A549 (cell line): Measurements from ENCODE around the gene TEX2. TPM values are rescaled to one million over a fixed set of nuclear protein-coding genes. Genes with fewer than 3 reads are reported as not detected.
A peak's percentile ranks its signal among the peaks of the same experiment; 100 is the strongest.
"Not testable (repeated sequence)": the region's sequence is repeated elsewhere in the genome, so short reads cannot be mapped to it uniquely, and the experiment has no call there.

Source experiments
- ATAC-seq, 2 experiments: fragments of 200-7000 bp in 1 of 2; fragments of >200 bp in 1 of 2; cut with Nextera tagmentation in 1 of 2; cut with Tn5 transposase in 1 of 2; 3 replicates each; pipeline versions ENCODE4 v1.8.0 to v1.9.1; 2018 to 2020; ENCODE audit warnings: mild to moderate bottlenecking in 1 of 2, moderate library complexity in 1 of 2
- CTCF ChIA-PET: fragments of 300-600 bp; sonication (Branson Sonifier 250); formaldehyde crosslinking; extraction: SDS; loops from one replicate; lab custom pipeline; 2021; ENCODE audit warnings: antibody characterized with exemption, inconsistent platforms; lab: Yijun Ruan, JAX
- POLR2A ChIA-PET: fragments of 350-600 bp; formaldehyde crosslinking; extraction: SDS; loops from one replicate; lab custom pipeline; 2021; ENCODE audit warnings: antibody characterized with exemption, inconsistent platforms; lab: Yijun Ruan, JAX
- DNase-seq, 2 experiments: peaks; one replicate each; pipeline versions ENCODE4 v3.0.0 to v3.0.0-alpha.2; 2011 to 2016; ENCODE audit warnings: low read depth in 1 of 2, low spot score in 1 of 2
- FAIRE-seq: peaks from 2 replicates; lab custom pipeline; 2011; peaks lifted over from hg19 to GRCh38; lab: Jason Lieb, UNC
- H3K27ac ChIP-seq, 2 experiments: fragments of >200 bp; sonication (Bioruptor Twin); formaldehyde crosslinking; 3 replicates each; pipeline ENCODE4 v1.5.1; 2016 to 2017
- H3K4me1 ChIP-seq: fragments of >200 bp; sonication (Bioruptor Twin); formaldehyde crosslinking; 3 replicates; pipeline ENCODE4 v1.6.1; 2016
- H3K4me2 ChIP-seq: fragments of >200 bp; sonication (Bioruptor Twin); formaldehyde crosslinking; 3 replicates; pipeline ENCODE4 v1.6.1; 2016
- H3K4me3 ChIP-seq: fragments of >200 bp; sonication (Bioruptor Twin); formaldehyde crosslinking; 3 replicates; pipeline ENCODE4 v1.5.1; 2016
- H3K9me3 ChIP-seq: fragments of >200 bp; sonication (Bioruptor Twin); formaldehyde crosslinking; 3 replicates; pipeline ENCODE4 v1.6.1; 2016
- CBX2 ChIP-seq: fragments of 200-600 bp; sonication (generic); IDR thresholded peaks from 2 replicates; pipeline ENCODE4 v1.6.1; 2016; ENCODE audit warnings: low read depth, mild to moderate bottlenecking, borderline replicate concordance
- CEBPB ChIP-seq, 2 experiments: fragments of >200 bp in 1 of 2; sonication (Bioruptor Twin) in 1 of 2; formaldehyde crosslinking in 1 of 2; IDR thresholded peaks; 2 replicates each; pipeline ENCODE4 v1.6.1; 2012 to 2016
- CHD4 ChIP-seq: fragments of 200-600 bp; sonication (generic); IDR thresholded peaks from 2 replicates; pipeline ENCODE4 v1.6.1; 2016; ENCODE audit warnings: antibody characterized with exemption, mild to moderate bottlenecking, borderline replicate concordance
- FOSB ChIP-seq: fragments of 250-450 bp; sonication (Bioruptor Pico); IDR thresholded peaks from 2 replicates; pipeline ENCODE4 v1.5.0; 2020; ENCODE audit warnings: mild to moderate bottlenecking, moderate library complexity
- FOXS1 ChIP-seq: fragments of 250-450 bp; sonication (Bioruptor Pico); IDR thresholded peaks from 2 replicates; pipeline ENCODE4 v1.5.0; 2020; ENCODE audit warnings: mild to moderate bottlenecking, moderate library complexity
- GATA3 ChIP-seq: IDR thresholded peaks from 2 replicates; pipeline ENCODE4 v1.6.1; 2012; ENCODE audit warnings: borderline replicate concordance
- HOXA7 ChIP-seq: fragments of 250-450 bp; sonication (Bioruptor Pico); IDR thresholded peaks from 2 replicates; pipeline ENCODE4 v1.5.0; 2020; ENCODE audit warnings: mild to moderate bottlenecking, moderate library complexity
- KDM1A ChIP-seq: fragments of 200-600 bp; sonication (generic); IDR thresholded peaks from 2 replicates; pipeline ENCODE4 v1.6.1; 2016; ENCODE audit warnings: low read depth, mild to moderate bottlenecking
- MAFK ChIP-seq: fragments of 450-650 bp; IDR thresholded peaks from 2 replicates; pipeline ENCODE4 v1.6.1; 2014; ENCODE audit not compliant: partially characterized antibody
- MYC ChIP-seq: IDR thresholded peaks from 2 replicates; pipeline ENCODE4 v1.6.1; 2012; ENCODE audit warnings: mild to moderate bottlenecking, inconsistent platforms, low read length, improper control_type of control experiment, borderline replicate concordance
- NPAS2 ChIP-seq: fragments of 250-450 bp; sonication (Bioruptor Pico); IDR thresholded peaks from 2 replicates; pipeline ENCODE4 v1.8.0; 2022; ENCODE audit warnings: mild to moderate bottlenecking, moderate library complexity, borderline replicate concordance
- PHF8 ChIP-seq: fragments of 200-600 bp; sonication (generic); IDR thresholded peaks from 2 replicates; pipeline ENCODE4 v1.6.1; 2016; ENCODE audit warnings: low read depth, mild to moderate bottlenecking, antibody characterized with exemption, moderate library complexity, borderline replicate concordance
- RNF2 ChIP-seq: fragments of 200-600 bp; sonication (generic); IDR thresholded peaks from 2 replicates; pipeline ENCODE4 v1.6.1; 2016; ENCODE audit warnings: low read depth, mild to moderate bottlenecking, antibody characterized with exemption, moderate library complexity, borderline replicate concordance
- ZFP36 ChIP-seq: fragments of 450-650 bp; IDR thresholded peaks from 2 replicates; pipeline ENCODE4 v1.6.1; 2014; ENCODE audit warnings: borderline replicate concordance; ENCODE audit not compliant: partially characterized antibody
- WGBS: methylation state at CpG from one replicate; pipeline ENCODE4 v1.1.6; 2017; ENCODE audit errors: missing lambda C conversion rate; 5-methylcytosine and 5-hydroxymethylcytosine counted together
- polyA plus RNA-seq, 4 experiments: library from polyadenylated mRNA; depleted of rRNA in 3 of 4; stranded (reverse); fragments of >200 nt; fragmentation: RNase III in 1 of 4; extraction: RNeasy Plus Mini Kit Qiagen cat#74134 plus additional on column Dnase treatment in 1 of 4; gene quantifications; 2 replicates in 3 of 4; 3 replicates in 1 of 4; pipeline ENCODE4 v1.2.3, GENCODE V29; 2011 to 2017
- TF ChIP-seq, protein P1 (sequence below): IDR thresholded peaks from 2 replicates; pipeline ENCODE4 v1.6.1; 2012
- TF ChIP-seq, protein P2 (sequence below): fragments of 250-450 bp; sonication (Bioruptor Pico); IDR thresholded peaks from 2 replicates; pipeline ENCODE4 v1.5.0; 2020; ENCODE audit warnings: low read depth, mild to moderate bottlenecking, moderate library complexity
- TF ChIP-seq, protein P3 (sequence below): IDR thresholded peaks from 2 replicates; pipeline ENCODE4 v1.6.1; 2012; ENCODE audit warnings: low read depth, borderline replicate concordance
- TF ChIP-seq, protein P4 (sequence below): fragments of 200-600 bp; sonication (generic); IDR thresholded peaks from 2 replicates; pipeline ENCODE4 v1.6.1; 2016; ENCODE audit warnings: antibody characterized with exemption, mild to moderate bottlenecking, moderate library complexity
- TF ChIP-seq, protein P5 (sequence below): fragments of 250-450 bp; sonication (Bioruptor Pico); IDR thresholded peaks from 2 replicates; pipeline ENCODE4 v1.5.0; 2021; ENCODE audit warnings: mild to moderate bottlenecking, moderate library complexity, borderline replicate concordance
- TF ChIP-seq, protein P6 (sequence below): fragments of >200 bp; sonication (Bioruptor Twin); formaldehyde crosslinking; IDR thresholded peaks from 2 replicates; pipeline ENCODE4 v1.6.1; 2016
- TF ChIP-seq, protein P7 (sequence below): fragments of 150-350 bp; IDR thresholded peaks from 2 replicates; pipeline ENCODE4 v1.6.1; 2014; ENCODE audit warnings: low read depth, mild to moderate bottlenecking, low read length

The TEX2 gene
- polyA plus RNA-seq, 2 of the 4 experiments (the other 2 are of a cell fraction) = 9.3 to 16.2 TPM

DNA sequence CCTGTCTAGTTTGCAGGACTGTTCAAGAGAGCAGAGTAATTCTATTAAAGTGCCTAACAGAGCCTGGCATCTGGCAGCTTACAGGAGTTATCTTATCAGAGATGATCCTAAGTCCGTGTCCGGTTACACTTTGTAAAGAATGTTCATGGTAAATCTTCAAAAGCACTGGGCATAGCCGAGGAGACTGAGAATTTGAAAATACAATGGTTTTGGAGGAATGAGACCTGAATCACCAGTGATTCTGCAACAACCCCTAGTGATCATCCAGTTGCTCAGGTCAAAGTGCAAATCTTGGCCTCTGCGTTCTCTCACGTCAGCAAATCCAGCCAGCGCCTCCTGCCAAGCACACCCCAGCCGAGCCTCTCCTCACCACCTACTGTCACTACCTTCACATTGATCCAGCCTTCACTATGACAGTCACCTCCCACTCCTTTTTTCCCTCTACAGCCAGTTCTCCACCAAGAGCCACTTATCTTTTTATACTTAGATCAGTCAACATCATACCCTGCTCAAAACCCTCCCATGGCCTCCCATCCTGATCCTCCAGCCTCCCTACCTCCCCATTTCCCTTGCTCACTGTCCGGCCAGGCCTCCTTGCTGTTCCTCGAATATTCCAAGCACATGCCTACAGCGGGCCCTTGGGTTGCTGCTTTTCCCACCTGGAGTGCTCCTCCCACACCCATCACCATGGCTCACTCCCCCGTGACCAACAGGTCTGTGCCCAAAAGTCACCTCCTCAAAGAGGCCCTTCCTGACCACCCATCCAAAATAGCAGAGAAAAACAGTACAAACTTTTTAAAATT lies 75.8 kb downstream of the TEX2 start:
- TF ChIP-seq MAFK = peak; percentile 21
- no peak for TF ChIP-seq HOXA7 (CRISPR knock-in tag)
- DNase-seq (no peak), ATAC-seq (0 out of 6 replicates have a peak, but pooled peaks of 1 of the 2 experiments have one; percentile 34), FAIRE-seq (no peak)
- H3K4me3 ChIP-seq = no peak overlapping the region
- H3K4me1 ChIP-seq = no peaks in the 10 kb centered on the region
- ChIA-PET CTCF (interaction anchor here (0.6 to 1.3 kb wide), 3 partner anchors 54 to 229 kb away, joined by 3 to 5 read pairs (median 3); no protein-coding TSS in a partner anchor), POLR2A (no interaction called here)
- no peak overlapping the region for H3K27ac ChIP-seq
- 88% methylated on average over 11 of the region's 11 CpGs for WGBS
- H3K4me2 ChIP-seq = no peak overlapping the region
- no peaks in the 10 kb centered on the region for H3K9me3 ChIP-seq

DNA sequence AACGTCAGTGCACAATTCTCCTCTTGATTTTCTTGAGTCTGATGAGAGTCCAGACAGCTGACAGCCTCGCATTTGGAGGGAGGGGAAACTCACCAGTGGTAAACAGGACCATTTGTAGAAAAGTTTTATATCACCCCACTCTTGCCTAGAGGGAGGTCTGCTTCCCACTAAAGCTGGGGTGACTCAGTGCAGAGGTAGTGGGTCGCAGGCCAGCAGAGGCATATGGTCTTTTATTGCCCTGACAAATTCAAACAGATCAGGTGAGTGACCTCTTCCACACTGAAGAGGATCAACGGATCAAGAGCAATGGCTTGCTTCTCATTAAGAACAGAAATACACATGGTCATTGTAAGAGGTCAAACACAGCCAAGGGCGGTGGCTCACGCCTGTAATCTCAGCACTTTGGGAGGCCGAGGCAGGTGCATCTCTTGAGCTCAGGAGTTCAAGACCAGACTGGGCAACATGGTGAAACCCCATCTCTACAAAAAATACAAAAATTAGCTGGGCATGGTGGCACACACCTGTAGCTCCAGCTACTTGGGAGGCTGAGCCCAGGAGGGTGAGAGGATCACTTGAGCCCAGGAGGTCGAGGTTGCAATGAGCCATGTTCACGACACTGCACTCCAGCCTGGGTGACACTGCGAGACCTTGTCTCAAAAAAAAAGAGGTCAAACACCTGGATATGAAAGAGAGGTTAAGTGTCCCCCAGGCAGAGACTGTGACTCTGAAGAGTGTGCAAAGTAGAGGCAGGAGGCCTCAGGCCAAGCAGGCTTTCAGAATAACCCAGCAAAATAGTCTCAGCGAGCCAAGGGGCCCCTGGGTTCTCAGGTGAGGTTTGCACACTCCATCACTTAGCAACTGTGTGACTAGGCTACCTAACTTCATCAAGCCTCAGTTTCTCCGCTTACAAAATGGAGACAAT lies 76.6 kb downstream of the TEX2 start:
- H3K9me3 ChIP-seq = no peaks in the 10 kb centered on the region
- no peak overlapping the region for H3K4me3 ChIP-seq
- ChIA-PET POLR2A (no interaction called here), CTCF (interaction anchor here (0.8 to 1.3 kb wide), 5 partner anchors 9 to 236 kb away, joined by 3 to 4 read pairs (median 3); no protein-coding TSS in a partner anchor)
- no peak overlapping the region for H3K4me2 ChIP-seq
- WGBS = 88% methylated on average over 12 of the region's 12 CpGs
- ATAC-seq = no peak
- no peak for DNase-seq
- no peaks in the 10 kb centered on the region for H3K4me1 ChIP-seq
- TF ChIP-seq RNF2 (no peak), FOXS1 (CRISPR knock-in tag) (no peak), CBX2 (no peak), GATA3 (no peak), CEBPB (IDR thresholded peaks at IDR 0.05) (no peak), MYC (no peak), ZFP36 (no peak), CHD4 (no peak), FOSB (CRISPR knock-in tag) (no peak), PHF8 (no peak), NPAS2 (CRISPR knock-in tag) (no peak), KDM1A (no peak)
- TF ChIP-seq, protein P1, sequence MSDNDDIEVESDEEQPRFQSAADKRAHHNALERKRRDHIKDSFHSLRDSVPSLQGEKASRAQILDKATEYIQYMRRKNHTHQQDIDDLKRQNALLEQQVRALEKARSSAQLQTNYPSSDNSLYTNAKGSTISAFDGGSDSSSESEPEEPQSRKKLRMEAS = no peak
- TF ChIP-seq, protein P2, sequence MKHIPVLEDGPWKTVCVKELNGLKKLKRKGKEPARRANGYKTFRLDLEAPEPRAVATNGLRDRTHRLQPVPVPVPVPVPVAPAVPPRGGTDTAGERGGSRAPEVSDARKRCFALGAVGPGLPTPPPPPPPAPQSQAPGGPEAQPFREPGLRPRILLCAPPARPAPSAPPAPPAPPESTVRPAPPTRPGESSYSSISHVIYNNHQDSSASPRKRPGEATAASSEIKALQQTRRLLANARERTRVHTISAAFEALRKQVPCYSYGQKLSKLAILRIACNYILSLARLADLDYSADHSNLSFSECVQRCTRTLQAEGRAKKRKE (CRISPR knock-in tag) = no peak
- TF ChIP-seq, protein P3, sequence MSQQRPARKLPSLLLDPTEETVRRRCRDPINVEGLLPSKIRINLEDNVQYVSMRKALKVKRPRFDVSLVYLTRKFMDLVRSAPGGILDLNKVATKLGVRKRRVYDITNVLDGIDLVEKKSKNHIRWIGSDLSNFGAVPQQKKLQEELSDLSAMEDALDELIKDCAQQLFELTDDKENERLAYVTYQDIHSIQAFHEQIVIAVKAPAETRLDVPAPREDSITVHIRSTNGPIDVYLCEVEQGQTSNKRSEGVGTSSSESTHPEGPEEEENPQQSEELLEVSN = no peak
- TF ChIP-seq, protein P4, sequence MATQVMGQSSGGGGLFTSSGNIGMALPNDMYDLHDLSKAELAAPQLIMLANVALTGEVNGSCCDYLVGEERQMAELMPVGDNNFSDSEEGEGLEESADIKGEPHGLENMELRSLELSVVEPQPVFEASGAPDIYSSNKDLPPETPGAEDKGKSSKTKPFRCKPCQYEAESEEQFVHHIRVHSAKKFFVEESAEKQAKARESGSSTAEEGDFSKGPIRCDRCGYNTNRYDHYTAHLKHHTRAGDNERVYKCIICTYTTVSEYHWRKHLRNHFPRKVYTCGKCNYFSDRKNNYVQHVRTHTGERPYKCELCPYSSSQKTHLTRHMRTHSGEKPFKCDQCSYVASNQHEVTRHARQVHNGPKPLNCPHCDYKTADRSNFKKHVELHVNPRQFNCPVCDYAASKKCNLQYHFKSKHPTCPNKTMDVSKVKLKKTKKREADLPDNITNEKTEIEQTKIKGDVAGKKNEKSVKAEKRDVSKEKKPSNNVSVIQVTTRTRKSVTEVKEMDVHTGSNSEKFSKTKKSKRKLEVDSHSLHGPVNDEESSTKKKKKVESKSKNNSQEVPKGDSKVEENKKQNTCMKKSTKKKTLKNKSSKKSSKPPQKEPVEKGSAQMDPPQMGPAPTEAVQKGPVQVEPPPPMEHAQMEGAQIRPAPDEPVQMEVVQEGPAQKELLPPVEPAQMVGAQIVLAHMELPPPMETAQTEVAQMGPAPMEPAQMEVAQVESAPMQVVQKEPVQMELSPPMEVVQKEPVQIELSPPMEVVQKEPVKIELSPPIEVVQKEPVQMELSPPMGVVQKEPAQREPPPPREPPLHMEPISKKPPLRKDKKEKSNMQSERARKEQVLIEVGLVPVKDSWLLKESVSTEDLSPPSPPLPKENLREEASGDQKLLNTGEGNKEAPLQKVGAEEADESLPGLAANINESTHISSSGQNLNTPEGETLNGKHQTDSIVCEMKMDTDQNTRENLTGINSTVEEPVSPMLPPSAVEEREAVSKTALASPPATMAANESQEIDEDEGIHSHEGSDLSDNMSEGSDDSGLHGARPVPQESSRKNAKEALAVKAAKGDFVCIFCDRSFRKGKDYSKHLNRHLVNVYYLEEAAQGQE = no peak
- TF ChIP-seq, protein P5, sequence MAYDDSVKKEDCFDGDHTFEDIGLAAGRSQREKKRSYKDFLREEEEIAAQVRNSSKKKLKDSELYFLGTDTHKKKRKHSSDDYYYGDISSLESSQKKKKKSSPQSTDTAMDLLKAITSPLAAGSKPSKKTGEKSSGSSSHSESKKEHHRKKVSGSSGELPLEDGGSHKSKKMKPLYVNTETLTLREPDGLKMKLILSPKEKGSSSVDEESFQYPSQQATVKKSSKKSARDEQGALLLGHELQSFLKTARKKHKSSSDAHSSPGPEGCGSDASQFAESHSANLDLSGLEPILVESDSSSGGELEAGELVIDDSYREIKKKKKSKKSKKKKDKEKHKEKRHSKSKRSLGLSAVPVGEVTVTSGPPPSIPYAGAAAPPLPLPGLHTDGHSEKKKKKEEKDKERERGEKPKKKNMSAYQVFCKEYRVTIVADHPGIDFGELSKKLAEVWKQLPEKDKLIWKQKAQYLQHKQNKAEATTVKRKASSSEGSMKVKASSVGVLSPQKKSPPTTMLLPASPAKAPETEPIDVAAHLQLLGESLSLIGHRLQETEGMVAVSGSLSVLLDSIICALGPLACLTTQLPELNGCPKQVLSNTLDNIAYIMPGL (CRISPR knock-in tag) = no peak
- TF ChIP-seq, protein P6, sequence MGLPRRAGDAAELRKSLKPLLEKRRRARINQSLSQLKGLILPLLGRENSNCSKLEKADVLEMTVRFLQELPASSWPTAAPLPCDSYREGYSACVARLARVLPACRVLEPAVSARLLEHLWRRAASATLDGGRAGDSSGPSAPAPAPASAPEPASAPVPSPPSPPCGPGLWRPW = no peak
- TF ChIP-seq, protein P7, sequence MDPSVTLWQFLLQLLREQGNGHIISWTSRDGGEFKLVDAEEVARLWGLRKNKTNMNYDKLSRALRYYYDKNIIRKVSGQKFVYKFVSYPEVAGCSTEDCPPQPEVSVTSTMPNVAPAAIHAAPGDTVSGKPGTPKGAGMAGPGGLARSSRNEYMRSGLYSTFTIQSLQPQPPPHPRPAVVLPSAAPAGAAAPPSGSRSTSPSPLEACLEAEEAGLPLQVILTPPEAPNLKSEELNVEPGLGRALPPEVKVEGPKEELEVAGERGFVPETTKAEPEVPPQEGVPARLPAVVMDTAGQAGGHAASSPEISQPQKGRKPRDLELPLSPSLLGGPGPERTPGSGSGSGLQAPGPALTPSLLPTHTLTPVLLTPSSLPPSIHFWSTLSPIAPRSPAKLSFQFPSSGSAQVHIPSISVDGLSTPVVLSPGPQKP = no peak
- H3K27ac ChIP-seq = no peak overlapping the region
- FAIRE-seq = no peak

DNA sequence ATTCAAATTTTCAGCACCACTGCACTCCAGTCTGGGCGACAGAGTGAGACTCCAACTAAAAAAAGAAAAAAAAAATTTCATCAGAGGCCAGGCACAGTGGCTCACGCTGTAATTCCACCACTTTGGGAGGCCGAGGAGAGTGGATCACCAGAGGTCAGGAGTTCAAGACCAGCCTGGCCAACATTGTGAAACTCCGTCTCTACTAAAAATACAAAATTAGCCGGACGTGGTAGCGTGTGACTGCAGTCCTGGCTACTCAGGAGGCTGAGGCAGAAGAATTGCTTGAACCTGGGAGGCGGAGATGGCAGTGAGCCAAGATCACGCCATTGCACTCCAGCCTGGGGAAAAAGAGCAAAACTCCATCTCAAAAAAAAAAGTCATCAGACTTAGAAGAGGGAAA lies 77.5 kb downstream of the TEX2 start:
- WGBS = 91% methylated on average over 9 of the region's 9 CpGs
- ATAC-seq, FAIRE-seq, H3K27ac ChIP-seq, H3K4me1 ChIP-seq, H3K9me3 ChIP-seq, H3K4me3 ChIP-seq, POLR2A ChIA-PET, H3K4me2 ChIP-seq, DNase-seq: not testable (repeated sequence)
- CTCF ChIA-PET = interaction anchor here (0.9 to 1.3 kb wide), 3 partner anchors 8 to 237 kb away, joined by 3 to 4 read pairs (median 3); no protein-coding TSS in a partner anchor
